Inflammatory macrophage (primary cell): Measurements from ENCODE around the gene SOX14.

Source experiments
- DNase-seq, 2 donors: peaks; one replicate each; pipeline ENCODE4 v3.0.0-alpha.2; 2020 to 2022

Gene SOX14

DNA sequence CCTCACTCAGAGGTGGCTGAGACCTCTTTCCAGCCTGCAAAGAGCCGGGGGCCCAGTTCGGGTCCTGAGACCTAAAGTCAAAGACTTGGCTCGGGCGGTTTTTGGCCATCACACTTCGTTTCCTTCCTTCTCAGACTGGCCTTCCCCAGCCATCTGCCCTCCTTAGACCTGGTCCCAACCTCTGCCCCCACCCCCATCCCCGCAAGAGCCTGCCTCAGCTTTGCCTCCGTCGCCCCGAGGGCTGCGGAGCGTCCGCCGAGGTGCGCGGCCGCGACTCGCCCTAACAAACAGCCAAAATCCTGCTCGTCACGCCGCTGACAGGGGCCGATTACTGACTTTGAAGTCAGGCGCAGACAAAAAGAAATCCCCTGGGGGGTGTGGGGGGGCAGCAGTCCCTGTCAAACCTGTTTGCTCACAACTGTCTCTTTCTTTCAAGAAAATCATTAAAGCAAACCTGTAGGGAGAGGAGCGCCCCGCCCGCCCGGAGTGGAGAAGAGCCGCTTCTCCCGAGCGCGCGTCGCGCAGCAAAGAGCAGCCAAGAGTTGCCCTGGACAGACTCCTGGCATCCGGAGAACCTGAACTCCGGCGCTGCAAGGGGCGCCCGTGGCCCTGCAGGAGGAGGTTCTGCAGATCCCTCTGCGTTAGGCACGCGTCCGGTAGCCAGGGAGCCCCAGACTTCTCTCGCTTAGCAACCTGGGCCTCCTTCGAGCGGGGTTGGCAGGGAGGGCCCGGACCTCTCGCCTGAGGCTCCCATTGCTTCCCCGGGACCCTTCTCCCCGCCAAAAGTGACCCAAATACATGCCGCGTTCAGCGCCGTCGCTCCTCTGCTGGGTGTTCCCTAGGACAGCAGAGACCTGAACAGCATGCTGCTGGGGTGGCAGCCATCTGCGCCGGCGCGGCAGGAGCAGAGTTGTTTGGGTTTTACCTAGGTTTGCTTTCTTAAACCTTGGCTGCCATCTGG, 4.5 kb downstream of the SOX14 start:
- DNase-seq: no peak

DNA sequence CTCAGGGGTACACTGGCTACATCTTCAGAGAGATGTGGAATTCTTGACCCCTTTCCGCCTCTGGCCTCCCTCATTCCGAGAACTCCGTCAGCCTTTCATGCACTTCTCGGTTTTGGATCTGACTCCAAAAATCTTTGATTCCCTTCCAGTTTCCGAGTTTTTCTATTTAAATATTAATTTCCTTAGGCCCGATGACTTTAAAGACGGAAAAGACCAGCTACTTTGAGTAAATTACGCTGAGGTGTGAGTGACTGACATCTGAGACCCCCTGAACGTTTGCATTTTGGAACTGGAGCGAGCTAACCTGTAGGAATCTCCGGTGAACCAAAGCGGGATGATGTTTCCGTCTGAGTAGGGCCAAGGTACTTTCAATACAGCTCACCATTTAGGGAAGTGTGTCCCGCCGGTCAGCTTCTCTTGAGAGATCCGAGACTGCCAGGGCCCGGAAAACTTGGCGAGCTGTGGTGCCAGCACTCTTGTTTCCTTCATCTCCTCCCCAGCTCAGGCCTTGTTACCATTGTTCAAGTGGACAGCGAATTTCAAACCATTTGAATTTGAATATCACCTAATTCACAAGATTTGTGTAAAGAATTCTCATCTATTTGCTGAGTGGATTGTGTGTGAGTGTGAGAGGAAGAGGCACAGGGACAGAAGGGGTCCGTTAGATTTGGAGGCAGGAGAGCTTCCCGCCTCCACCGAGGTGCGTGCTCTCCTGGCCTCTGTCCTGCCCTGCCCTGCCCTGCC, 5.4 kb downstream of the SOX14 start:
- no peak for DNase-seq

DNA sequence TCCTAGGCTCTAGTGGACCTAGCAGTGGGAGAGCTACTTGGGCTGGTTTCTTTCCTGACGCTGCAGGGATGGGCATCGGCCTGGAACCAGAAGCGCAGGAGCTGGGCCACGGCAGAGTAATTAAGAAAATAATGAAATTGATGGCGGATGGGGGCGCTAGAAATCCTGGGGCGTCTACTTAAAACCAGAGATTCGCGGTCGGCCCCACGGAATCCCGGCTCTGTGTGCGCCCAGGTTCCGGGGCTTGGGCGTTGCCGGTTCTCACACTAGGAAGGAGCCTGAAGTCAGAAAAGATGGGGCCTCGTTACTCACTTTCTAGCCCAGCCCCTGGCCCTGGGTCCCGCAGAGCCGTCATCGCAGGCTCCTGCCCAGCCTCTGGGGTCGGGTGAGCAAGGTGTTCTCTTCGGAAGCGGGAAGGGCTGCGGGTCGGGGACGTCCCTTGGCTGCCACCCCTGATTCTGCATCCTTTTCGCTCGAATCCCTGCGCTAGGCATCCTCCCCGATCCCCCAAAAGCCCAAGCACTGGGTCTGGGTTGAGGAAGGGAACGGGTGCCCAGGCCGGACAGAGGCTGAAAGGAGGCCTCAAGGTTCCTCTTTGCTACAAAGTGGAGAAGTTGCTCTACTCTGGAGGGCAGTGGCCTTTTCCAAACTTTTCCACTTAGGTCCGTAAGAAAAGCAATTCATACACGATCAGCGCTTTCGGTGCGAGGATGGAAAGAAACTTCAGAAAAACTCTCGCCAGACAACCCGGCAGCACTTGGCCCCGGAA, 6.1 kb downstream of the SOX14 start:
- DNase-seq: no peak

DNA sequence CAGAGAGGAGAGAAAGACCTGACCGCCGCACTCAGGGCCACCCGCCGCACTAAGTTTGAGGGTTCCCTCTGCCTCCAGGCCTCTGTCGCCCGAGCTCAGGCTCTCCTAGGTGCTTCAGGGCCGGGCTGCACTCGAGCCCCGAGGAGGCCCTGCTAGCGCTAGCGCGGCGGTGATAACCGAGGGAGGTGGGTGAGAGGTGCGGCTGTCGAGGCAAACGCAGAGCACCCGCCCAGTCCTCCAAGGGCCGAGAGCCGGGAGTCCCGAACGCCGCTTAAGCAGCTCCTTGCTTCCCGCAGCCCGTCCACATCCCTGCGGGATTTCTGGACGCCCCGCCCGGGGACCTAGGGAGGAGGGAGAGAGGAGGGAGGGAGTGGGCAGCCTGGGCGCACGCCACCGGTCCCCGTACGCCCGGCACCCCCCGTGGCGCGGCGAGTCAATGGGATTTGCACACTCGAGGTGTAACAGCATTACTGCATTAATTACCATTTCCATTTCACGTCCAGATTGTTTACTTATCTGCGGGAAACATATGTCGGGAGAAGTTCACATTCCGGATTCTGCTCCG, 6.8 kb downstream of the SOX14 start:
- no peak for DNase-seq

DNA sequence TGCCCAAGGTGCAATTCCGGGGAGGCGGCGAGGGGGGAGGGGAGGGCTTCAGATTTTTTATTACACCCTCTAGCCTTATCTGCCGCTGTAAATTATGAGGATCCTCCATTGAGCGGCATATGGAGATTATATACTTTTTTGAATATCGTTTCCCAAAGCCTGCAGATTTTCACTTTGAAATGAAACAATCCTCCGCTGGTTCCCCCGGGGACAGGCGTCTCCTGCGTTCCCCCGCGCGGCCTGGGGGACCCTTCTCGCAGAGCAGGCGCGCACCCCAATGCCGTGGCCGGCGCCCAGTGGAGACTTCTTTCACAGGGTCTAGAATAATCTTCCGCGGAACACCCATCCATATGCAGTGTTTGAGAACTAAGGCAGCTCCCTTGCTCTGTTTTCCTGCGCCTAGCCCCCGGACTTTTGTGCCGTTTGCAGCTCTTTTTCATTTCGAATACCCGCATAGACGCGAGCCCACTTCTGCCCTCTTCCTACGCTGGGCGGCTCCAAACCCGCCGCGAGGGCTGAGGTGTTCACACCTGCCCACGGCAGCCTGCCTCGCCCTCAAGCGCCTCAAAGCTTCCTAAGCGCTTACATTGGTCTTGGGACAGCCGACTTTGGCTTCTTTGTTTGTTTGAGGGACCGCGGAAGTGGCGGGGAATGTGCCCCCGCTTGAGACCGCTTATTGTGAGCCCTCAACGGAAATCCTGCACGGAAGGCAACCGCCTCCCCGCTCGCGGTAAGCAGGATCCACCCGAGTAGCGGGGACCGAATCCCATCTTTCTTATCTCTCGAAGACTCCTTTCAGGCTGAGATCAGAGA, 7.5 kb downstream of the SOX14 start:
- DNase-seq: no peak

DNA sequence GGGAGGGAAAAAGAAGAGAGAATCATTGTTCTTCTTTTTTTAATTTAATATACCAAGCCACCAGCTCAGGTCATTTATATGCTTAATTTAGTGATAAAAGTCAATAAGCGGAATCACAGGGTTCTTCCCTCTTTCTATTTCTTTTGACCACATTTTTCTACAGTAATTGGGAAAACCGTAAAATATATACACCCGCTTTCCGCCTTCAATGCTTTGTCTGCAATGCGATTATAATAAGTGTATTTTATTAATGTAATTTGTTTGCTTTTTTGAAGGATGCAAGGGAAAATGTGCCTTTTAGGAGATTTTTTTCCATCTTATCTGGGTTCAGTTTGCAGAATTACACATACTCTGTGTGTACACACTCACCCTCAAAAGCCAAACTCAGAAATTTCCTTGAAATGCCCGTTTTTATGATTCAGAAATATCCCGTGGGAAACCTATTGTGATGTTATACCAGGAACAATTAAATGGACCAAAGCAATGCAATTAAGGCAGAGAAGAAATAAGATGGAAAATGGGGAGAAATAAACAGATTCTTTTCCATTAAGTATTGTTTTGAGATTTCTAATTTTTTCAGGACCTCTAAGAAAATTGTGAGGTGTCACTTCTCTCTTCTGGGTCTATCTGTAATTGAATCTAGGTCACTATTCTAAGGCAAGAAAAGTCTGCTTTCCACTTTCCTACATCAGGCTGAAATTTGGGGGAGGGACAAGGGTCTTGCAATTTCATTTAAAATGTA, 8.3 kb downstream of the SOX14 start:
- no peak for DNase-seq

DNA sequence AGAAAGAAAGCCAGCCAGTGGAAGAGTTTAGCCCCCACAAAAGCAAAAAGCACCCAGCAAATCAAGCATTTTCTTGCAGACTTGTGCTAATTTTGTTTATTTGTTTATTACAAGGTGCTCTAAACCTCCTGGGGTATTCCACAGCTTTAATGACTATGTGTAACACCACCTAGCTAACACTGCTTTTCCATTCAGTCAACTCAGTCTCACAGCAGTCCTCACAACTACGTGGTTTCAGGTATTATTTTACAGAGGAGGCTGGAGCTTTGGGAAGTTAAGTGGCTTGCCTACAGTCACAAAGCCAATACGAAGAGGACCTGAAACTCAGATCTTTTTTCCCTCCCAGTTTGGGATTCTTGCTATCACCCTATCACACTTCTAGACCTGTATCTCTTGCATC, 14.8 kb downstream of the SOX14 start:
- no peak for DNase-seq

DNA sequence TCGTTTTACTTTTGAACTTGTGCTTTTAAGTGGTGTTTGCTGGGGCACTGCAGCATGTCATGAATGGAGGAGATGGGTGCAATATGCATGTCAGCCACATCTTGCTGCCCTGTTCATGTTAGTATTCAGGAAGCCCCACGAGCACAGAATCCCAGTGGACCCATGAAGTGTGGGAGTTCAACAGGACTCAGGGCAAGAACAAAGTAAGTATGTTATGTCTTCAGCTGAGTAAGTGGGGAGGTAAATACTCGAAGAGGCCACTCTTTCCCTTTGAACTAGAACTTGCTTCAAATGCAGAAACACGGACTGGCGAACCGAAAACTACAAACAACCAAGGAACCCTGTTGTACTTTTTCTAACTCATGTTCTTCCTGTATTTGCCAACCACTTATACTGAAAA, 23.4 kb downstream of the SOX14 start:
- no peak for DNase-seq

DNA sequence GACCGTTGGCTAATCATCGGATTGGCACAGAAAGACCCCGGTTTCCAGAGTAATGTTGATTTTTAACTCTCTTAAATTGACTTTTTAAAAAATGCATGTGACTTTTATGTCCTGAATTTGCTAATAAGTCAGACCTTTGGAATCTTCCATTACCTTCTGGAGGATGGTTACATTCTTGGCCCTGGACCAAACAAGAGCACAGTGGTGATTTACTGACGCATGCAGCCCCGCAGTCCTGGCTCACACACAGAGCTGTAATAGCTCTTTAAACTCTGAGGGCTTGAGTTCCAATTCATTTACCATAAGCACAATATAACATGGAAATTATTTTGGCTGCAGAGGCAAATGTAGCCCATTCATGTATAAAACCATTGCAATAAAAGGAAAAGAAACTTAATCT, 25.1 kb downstream of the SOX14 start:
- no peak for DNase-seq

DNA sequence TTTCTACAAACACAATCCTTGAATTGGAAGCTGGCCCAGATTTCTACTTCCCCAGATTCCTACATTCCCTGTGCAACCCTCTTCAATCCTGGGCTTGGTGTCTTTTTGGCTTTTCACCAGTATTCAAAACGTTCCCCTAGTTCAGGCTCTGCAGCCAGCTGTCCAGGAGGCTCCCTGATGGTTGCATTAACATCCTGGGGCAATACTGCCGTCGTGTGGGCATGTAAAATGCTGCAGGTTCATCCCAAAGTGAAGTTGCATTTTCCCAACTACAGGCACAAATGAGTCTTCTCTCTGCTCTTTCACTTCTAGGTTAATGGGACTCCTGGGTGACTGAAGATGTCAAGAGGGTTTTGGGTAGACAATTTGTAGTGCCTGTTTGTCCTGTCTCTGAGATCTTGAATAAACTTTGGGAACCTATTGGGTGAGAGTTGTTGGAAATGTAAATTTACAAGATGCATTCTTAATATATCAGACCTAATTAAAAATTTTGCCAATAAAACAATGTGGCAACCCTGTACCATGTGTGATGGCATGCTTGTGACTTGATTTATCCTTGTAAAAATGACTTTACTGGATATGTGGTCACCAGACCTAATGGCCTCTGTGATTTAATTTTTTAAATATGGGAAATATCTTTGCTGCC, 28.6 kb downstream of the SOX14 start:
- peak; percentile 8 to 22 for DNase-seq

DNA sequence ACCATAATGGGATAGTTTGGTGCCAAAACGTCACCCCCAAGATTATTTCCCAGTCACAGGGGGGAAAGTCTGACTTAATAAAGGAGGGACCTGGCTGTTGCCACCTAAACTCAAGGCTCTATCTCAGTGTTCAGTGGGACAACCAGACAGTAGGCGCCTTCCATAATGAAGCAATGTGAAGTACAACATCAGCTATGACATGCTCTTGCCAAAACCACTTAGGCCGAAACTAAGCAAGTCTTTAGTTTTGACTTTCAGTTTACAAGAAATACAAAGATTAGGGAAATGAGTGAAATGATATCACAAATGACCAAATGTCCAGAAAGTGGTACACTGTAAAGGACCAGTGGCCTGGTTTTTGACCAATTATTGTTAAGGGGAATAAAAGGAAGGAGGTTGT, 32.9 kb downstream of the SOX14 start:
- no peak for DNase-seq

DNA sequence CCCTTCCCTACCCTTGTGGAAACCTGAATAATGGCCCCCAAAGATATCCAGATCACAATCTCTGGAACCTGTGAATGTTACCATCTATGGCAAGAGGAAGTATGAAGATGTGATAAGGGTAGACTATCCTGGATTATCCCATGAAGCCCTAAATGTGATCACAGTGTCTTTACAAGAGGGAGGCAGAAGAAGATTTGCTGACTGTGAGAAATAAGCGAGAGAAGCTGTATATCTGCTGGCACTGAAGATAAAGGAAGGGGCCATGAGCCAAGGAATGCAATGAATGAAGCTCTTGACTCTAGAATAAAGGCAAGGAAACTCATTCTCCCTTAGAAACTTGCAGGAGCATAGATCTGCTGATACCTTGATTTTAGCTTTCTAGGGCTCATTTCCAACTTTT, 39.1 kb downstream of the SOX14 start:
- no peak for DNase-seq

DNA sequence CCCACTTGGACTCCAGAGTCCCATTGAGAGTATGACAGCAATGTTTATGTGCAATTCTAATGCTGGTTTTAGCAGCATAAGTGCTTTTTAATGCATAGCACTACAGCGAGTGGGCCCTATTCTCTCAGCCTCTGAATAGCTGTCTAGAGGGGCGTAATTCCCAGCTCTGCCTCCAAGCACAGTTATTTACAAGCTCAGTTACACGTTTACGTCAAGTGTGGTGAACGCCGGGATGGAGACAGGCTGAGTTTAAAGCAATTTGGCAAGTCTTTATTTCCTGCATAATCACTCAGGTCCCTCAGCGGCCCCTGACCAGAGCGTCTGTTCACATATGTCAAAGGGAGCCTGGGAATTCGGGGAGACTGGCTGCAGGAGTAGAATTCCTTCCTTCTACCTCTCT, 43.9 kb downstream of the SOX14 start:
- DNase-seq: no peak

DNA sequence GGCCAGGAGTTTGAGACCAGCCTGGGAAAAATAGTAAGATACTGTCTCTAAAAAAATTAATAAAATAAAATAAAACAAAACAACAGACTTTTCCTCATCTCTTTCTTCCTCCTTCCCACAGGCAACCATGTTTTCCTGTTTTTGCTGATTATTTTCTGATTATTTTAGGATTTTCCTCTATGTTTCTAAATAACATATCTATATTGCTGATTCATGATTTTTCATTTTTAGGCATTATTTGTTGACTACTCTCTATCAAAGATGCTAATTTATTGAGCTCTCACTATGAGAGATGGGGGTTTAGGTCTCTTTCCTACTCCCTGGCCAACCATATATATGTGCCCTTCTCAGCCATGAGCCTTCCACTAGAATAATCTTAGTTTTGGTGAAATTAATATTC, 45.4 kb downstream of the SOX14 start:
- no peak for DNase-seq

DNA sequence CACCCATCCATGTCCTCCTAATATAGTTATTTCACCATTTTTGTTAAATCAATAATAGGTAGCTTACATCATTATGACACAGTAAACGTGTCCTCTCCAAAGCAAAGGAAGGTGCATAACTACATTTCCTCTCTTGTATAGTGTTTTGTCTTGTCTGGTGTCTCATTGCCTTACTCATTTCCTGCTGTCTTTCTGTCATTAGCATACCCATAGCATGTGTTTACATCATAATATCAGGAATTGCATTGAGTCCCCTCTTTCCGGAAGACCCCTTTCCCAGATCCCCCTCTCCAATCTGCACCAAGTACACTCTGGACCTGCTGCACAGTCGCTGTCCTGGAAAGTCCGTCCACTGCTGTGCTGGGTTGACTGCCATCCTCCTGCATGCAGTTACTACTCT, 47.9 kb downstream of the SOX14 start:
- DNase-seq: no peak

DNA sequence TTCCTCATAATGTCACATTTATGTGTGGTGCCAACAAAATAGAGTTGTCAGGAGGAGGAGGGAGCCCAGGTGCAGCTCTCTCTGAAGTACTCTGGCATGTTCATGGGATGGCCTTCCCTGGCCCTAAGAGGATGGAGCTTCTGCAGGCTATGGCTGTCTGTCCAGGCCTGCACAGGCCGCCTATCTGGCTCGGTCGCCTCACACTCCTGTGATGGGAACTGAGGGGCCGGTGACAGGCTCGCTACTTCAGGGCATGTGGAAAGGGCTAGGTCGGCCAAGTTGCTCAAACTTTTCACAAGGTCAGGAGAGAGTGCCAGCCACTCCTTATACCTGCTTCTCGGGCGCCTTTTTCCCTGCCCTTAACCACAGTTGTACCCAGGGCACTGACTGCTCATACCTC, 51.1 kb downstream of the SOX14 start:
- DNase-seq: no peak
